Osteoblast (primary cell): Measurements from ENCODE around the gene ACTR8. TPM values are rescaled to one million over a fixed set of nuclear protein-coding genes. Genes with fewer than 3 reads are reported as not detected.

Experiments
- DNase-seq: peaks from one replicate; pipeline ENCODE4 v3.0.0; 2011; ENCODE audit warnings: low spot score, mixed read lengths; ENCODE audit not compliant: insufficient read length; ENCODE audit errors: missing footprints
- H2AFZ ChIP-seq: 2 replicates; pipeline ENCODE4 v1.6.0; 2011; ENCODE audit warnings: mild to moderate bottlenecking, low read length
- H3K27ac ChIP-seq: 2 replicates; pipeline ENCODE4 v1.5.1; 2011; ENCODE audit warnings: mild to moderate bottlenecking, low read depth, low read length, moderate library complexity
- H3K27me3 ChIP-seq: 2 replicates; pipeline ENCODE4 v1.6.0; 2012; ENCODE audit warnings: mild to moderate bottlenecking, control low read depth, inconsistent platforms, low read length, moderate library complexity; ENCODE audit not compliant: insufficient read depth
- H3K36me3 ChIP-seq: 2 replicates; pipeline ENCODE4 v1.5.1; 2011; ENCODE audit warnings: mild to moderate bottlenecking, low read length, control low read depth, moderate library complexity; ENCODE audit not compliant: insufficient read depth
- H3K4me1 ChIP-seq: 2 replicates; pipeline ENCODE4 v1.5.1; 2011; ENCODE audit warnings: mild to moderate bottlenecking, low read length, control low read depth, moderate library complexity; ENCODE audit not compliant: insufficient read depth
- H3K4me2 ChIP-seq: 2 replicates; pipeline ENCODE4 v1.6.0; 2011; ENCODE audit warnings: mild to moderate bottlenecking, low read length; ENCODE audit not compliant: insufficient read depth
- H3K4me3 ChIP-seq: fragments of 200-600 bp; sonication (generic); 3 replicates; pipeline ENCODE4 v1.5.1; 2012; ENCODE audit warnings: mild to moderate bottlenecking, low read length, inconsistent platforms; ENCODE audit not compliant: insufficient read depth
- H3K79me2 ChIP-seq: 2 replicates; pipeline ENCODE4 v1.6.0; 2012; ENCODE audit warnings: mild to moderate bottlenecking, low read length, control low read depth, inconsistent platforms; ENCODE audit not compliant: insufficient read depth
- H3K9me3 ChIP-seq: 2 replicates; pipeline ENCODE4 v1.5.1; 2011; ENCODE audit warnings: low read depth, low read length, control low read depth
- H4K20me1 ChIP-seq: 2 replicates; pipeline ENCODE4 v1.6.0; 2012; ENCODE audit warnings: mild to moderate bottlenecking, low read length, control low read depth; ENCODE audit not compliant: insufficient read depth
- total RNA-seq: library from RNA; depleted of rRNA; stranded (reverse); fragments of >200 nt; gene quantifications from 2 replicates; pipeline ENCODE4 v1.2.3, GENCODE V29; 2012
- TF ChIP-seq, protein P1 (sequence below): IDR thresholded peaks from 2 replicates; pipeline ENCODE4 v1.5.1; 2011; ENCODE audit warnings: mild to moderate bottlenecking, low read depth, low read length, moderate library complexity; ENCODE audit errors: extremely low read depth

Gene ACTR8
- total RNA-seq, 1 donor = 35.1 TPM

- Histone ChIP-seq H3K36me3 (peaks cover 47% of the 10 kb centered on the region), H3K27ac (no peak overlapping the region), H3K27me3 (no peaks in the 10 kb centered on the region), H3K9me3 (no peaks in the 10 kb centered on the region), H3K4me2 (no peak overlapping the region), H2AFZ (no peak overlapping the region), H3K4me1 (peaks cover 9% of the 10 kb centered on the region), H4K20me1 (peaks cover 2% of the 10 kb centered on the region), H3K79me2 (peaks cover 31% of the 10 kb centered on the region), H3K4me3 (no peak overlapping the region)
- DNase-seq = no peak
- TF ChIP-seq, protein P1, sequence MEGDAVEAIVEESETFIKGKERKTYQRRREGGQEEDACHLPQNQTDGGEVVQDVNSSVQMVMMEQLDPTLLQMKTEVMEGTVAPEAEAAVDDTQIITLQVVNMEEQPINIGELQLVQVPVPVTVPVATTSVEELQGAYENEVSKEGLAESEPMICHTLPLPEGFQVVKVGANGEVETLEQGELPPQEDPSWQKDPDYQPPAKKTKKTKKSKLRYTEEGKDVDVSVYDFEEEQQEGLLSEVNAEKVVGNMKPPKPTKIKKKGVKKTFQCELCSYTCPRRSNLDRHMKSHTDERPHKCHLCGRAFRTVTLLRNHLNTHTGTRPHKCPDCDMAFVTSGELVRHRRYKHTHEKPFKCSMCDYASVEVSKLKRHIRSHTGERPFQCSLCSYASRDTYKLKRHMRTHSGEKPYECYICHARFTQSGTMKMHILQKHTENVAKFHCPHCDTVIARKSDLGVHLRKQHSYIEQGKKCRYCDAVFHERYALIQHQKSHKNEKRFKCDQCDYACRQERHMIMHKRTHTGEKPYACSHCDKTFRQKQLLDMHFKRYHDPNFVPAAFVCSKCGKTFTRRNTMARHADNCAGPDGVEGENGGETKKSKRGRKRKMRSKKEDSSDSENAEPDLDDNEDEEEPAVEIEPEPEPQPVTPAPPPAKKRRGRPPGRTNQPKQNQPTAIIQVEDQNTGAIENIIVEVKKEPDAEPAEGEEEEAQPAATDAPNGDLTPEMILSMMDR = no peak
These were observed 1.1 kb upstream of the ACTR8 start for GRCh38 chr3:53883008-53883407.

DNA sequence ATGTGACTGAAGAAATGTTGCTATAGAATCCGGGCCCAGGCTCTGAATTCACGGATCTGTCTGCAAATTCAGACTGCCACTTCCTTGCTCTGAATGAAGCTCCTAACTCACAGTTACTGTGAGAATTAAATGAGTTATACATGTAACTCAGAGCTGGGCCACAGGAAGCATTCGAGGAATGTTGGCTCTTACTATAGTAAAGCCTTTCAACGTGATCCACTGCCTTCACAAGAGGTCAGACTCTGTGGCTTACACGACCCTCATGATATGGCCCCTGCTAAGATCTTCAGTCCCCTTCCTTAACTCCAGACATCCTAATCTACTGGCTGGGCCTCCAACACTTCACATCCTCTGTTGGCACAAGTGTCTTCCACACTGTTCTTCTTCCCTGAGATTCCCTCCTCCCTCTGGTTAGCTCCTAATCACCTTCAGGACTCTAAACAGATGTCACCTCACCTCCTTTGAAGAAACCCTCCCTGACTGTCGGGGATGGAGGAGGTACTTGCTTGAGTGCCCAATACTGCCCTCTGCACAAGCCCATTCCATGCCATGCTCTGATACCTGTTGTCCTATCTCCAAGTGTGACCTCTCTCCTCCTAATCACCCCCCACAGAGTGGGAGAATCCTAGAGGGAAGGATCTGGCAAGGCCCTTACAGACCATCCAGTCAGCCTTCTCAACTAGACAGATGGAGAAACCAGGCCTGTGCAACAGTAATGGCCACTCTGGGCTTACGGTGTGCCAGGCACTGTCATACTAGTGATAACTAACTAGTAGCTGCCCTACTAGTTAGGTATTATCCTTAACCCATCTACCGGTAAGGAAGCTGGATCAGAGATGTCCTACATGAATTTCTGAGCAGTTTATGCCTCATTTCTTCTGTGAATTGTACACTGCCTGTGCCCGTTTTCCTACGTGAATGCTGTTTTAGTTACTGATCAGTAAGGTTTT, 1.3 kb downstream of the ACTR8 start:
- peaks cover 2% of the 10 kb centered on the region for H4K20me1 ChIP-seq
- H3K27me3 ChIP-seq = no peaks in the 10 kb centered on the region
- H3K4me2 ChIP-seq = peak overlapping the region; percentile 87
- H2AFZ ChIP-seq = peak overlapping the region; percentile 88
- peaks cover 9% of the 10 kb centered on the region for H3K4me1 ChIP-seq
- H3K79me2 ChIP-seq = peaks cover 21% of the 10 kb centered on the region
- H3K36me3 ChIP-seq = peaks cover 55% of the 10 kb centered on the region
- H3K4me3 ChIP-seq = peak overlapping the region; percentile 90
- TF ChIP-seq, protein P1 = no peak
- DNase-seq = no peak
- H3K9me3 ChIP-seq = no peaks in the 10 kb centered on the region
- H3K27ac ChIP-seq = peak overlapping the region; percentile 80

DNA sequence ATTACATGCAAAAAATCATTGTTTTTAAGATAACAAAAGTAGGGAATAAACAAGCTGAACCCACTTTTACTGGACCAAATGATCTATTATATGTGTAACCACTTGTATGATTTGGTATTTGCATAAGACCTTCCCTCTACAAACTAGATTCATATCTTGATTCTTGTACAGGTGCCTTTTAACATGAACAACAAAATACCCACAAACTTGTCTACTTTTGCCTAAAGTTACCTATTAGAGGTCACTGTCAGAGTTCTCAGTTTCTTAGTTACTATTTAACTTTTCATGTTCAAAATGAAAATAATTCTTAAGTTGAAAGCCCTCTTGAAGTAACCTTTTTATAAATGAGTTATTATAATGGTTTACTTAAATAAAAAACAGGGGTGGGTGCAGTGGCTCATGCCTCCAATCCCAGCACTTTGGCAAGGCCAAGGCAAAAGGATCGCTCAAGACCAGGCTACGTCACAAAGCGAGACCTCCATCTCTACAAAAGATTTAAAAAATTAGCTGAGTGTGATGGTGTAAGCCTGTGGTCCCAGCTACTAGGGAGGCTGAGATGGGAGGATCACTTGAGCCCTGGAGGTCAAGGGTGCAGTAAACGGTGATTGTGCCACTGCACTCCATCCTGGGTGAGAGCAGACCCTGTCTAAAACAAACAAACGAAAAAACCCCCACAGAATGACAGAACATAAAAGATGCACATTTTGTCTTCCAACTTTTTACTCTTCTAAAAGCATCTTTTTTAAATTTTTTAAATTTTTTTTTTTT, 16.0 kb downstream of the ACTR8 start:
- Histone ChIP-seq H3K9me3 (no peaks in the 10 kb centered on the region), H2AFZ (no peak overlapping the region), H3K4me1 (no peaks in the 10 kb centered on the region), H3K4me3 (no peak overlapping the region), H3K79me2 (no peaks in the 10 kb centered on the region), H3K36me3 (peaks cover 50% of the 10 kb centered on the region), H3K4me2 (no peak overlapping the region), H3K27ac (no peak overlapping the region), H4K20me1 (peaks cover 3% of the 10 kb centered on the region), H3K27me3 (no peaks in the 10 kb centered on the region)
- DNase-seq = no peak
- TF ChIP-seq, protein P1 = no peak

DNA sequence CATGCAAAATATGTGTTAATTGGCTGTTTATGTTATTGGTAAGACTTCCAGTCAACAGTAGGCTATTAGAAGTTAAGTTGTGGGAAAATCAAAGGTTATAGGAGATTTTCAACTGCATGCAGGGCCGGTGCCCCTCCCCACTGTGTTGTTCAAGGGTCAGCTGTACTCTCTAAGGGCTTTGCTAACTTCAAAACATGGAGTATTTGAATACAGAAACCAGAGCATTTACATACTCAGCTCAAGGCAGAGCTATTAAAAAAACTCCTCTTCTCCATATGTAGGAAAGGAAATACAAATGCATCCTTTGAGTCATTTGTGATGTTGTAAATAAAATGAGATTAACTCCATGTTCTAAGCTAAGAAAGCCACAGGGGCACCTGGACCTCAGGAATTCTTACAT, 18.8 kb downstream of the ACTR8 start:
- DNase-seq = no peak
- H3K4me3 ChIP-seq = no peak overlapping the region
- peaks cover 3% of the 10 kb centered on the region for H4K20me1 ChIP-seq
- H3K36me3 ChIP-seq = peaks cover 37% of the 10 kb centered on the region
- no peaks in the 10 kb centered on the region for H3K4me1 ChIP-seq
- no peaks in the 10 kb centered on the region for H3K27me3 ChIP-seq
- no peak overlapping the region for H2AFZ ChIP-seq
- no peak overlapping the region for H3K4me2 ChIP-seq
- no peak overlapping the region for H3K27ac ChIP-seq
- no peaks in the 10 kb centered on the region for H3K79me2 ChIP-seq
- no peaks in the 10 kb centered on the region for H3K9me3 ChIP-seq
- TF ChIP-seq, protein P1 = no peak
